Activated CD8-positive, alpha-beta memory T cell treated with anti-CD3 and anti-CD28 coated beads, Interleukin-2, amount 50 U/mL, for 1 hour (primary cell): ENCODE measurements around the gene PDE4C.

ENCODE experiments used
- DNase-seq: peaks from one replicate; pipeline ENCODE4 v3.0.0-alpha.2; 2020; ENCODE audit errors: extremely low read depth

Gene PDE4C

GRCh38 chr19:18254546-18255503 is 28.6 kb upstream of the PDE4C start:
- DNase-seq = no peak

- DNase-seq = no peak
Measured at GRCh38 chr19:18253716-18254115, 27.5 kb upstream of the PDE4C start.

DNA sequence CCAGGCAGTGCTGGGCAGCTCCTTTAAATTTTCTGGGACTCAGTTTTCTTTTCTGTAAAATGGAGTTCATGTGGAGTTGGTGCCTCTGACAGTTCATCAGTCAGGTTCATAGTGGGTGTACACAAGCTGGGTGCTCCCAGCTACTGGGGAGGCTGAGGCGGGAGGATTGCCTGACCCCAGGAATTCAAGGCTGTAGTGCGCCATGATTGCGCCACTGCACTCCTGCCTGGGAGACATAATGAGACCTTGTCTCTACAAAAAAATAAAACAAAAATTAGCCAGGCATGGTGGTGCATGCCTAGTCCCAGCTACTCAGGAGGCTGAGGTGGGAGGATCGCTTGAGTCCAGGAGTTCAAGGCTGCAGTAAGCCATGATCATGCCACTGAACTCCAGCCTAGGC is 26.9 kb upstream of the PDE4C start:
- no peak for DNase-seq

DNA sequence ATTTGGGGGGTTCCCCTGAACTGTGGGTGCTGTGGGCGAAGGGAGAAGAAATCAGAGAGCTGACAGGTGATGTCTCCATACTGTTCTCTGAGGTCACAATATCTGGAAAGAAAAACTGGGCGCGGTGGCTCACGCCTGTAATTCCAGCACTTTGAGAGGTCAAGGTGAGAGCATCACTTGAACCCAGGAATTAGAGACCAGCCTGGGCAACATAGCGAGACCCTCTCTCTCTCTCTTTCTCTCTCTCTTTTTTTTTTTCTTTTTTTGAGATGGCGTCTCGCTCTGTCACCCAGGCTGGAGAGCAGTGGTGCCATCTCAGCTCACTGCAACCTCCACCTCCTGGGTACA is 26.1 kb upstream of the PDE4C start:
- DNase-seq = no peak

DNA sequence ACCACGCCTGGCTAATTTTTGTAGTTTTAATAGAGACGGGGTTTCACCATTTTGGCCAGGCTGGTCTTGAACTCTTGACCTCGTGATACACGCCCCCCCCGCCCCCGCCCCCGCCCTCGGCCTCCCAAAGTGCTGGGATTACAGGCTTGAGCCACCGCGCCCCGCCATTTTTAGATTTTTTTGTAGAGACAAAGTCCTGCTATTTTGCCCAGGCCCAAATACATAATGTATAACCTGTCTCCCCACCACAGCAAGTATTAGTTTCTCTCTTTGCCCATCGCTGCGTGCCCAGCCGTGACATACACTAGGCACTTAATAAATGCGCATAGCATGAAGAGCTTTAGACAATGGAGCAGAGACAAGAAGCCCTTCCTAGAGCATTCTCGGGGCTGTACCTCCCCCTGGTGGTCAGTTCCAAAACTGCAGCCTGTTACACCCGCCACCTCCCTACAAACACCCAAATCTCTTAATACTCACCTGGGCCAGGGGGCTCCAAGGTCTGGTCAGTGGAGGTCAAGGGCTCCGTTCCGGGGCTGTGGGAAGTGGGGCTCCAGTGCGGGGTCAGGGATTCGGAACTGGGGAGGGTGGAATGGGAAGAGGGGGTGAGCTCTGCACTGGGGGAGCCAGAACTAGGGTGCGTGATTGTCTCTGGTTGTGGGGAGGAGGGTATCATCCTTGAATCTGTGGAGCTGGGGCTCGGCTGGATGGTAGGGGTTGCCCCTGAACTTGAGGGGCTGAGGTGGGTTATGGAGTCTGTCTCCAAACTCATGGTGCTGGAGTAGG is 25.5 kb upstream of the PDE4C start:
- no peak for DNase-seq

DNA sequence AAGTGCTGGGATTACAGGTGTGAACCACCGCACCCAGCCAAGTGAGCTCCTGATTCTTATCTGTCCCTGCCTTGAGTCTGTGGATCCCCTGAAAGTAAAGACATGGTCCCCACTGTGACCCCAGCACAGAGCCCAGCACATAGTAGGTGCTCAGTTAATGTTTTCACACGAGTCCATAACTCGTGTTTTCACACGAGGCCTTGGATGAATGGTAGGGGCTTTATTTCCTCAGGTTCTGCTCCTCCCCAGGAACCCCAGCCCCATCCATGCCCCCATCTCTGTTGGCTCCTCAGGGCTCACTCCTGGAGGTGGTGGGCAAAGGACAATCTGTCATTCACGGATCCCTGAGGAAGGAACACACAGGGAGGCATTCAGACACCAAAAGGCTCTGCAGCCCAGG is 23.6 kb upstream of the PDE4C start:
- no peak for DNase-seq

GRCh38 chr19:18245297-18245696 is 19.1 kb upstream of the PDE4C start:
- no peak for DNase-seq

DNA sequence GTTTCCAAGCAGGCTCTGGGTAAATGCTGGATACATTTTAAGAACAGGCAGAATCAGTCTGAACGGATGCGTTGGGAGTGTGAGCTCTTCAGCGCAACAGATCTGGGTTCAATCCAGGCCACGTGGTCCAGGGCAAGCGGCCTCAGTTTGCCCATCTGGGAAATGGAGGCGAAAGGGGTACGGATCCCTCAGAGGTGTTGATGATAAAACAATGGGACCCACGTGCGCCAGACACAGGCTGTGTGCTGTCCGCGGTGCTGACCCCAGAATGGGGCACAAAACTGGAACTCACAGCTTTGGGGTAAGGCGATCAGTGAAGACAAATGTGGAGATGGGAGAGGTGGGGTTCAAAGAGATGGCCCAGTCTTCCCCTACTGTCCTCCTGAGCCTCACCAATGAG is 13.1 kb upstream of the PDE4C start:
- no peak for DNase-seq

DNA sequence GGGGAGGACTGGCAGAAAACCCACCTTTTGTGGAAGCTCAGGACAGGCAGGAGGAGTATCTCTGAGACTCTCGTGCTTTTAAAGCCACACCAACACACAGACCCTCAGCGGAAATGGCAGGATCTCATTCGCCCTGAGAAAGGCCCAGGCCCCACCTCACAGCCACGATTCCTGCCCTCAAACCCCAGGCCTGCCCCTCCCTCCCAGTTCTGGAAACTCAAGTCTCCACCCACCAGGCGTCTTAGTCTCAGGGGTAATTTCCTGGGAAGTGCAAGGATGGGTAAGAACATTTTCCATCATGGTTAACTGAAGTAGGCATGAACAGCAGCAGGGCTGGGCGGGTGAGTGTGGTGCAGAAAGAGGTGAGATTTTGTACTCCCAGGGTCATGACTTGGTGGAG is 8.0 kb upstream of the PDE4C start:
- no peak for DNase-seq

- DNase-seq = no peak
Measured at GRCh38 chr19:18233224-18233825, 7.1 kb upstream of the PDE4C start.

GRCh38 chr19:18232540-18233223 is 6.4 kb upstream of the PDE4C start:
- DNase-seq = no peak

- no peak for DNase-seq
Measured at GRCh38 chr19:18231775-18232174, 5.5 kb upstream of the PDE4C start.

DNA sequence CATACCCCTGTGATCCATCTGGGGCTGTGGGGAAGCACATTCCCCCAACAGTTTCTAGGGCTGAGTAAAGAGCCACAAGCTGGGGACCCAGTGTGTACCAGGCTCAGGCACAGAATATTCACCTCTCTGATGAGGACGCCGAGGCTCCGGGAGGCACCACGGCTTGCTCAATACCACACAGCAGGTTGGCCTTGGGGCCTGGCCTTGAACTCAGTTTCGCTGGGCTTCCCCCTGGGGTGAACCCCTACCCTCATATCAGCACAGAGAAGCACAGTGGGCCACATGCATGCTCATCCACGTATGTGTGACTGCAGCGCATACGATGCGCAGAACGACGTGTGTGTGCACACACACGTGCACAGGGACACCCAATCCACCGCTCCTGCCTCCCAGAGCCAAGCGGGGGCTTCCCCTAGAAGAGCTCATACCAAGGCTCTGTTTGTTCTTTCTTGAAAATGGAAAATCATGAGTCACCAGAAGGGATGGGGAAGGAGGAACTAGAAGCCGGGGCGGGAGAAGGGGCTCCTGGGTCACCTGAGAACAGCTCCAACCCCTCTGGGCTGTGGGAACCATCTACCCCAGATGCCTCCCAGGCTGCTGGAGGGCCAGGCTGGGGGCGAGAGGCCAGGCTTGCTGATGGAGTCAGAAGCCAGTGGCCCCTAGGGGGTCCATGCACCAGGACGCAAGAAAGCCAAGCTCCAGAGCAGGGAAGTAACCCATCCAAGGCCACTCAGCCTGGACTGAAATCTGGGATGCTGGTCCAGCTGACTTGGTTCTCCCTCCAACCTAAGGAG is 4.9 kb upstream of the PDE4C start:
- DNase-seq = no peak

- no peak for DNase-seq
Measured at GRCh38 chr19:18229915-18230314, 3.7 kb upstream of the PDE4C start.

GRCh38 chr19:18229474-18229873 is 3.2 kb upstream of the PDE4C start:
- no peak for DNase-seq

DNA sequence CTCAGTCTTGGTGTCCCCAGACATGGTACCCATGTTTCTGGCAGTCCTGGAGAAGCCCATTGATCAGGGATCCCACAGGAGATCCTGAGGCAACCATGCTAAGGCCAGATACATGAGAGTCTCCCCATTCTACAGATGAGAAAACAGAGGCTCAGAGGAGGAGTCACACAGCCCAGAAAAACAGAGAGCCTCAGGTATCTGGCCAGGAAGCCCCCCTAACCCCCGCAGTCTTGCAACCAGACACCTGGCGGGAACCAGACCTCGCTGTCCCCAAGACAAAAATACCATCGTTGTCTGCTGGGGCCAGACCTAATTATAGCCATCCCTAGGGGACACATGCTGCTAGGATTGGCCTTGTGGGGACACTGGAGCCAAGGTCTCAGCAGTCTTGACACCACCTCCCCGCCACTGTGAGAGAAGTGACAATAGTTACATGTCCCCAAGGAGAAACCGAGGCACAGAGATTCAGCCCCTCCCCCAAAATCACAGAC is 1.6 kb upstream of the PDE4C start:
- no peak for DNase-seq

DNA sequence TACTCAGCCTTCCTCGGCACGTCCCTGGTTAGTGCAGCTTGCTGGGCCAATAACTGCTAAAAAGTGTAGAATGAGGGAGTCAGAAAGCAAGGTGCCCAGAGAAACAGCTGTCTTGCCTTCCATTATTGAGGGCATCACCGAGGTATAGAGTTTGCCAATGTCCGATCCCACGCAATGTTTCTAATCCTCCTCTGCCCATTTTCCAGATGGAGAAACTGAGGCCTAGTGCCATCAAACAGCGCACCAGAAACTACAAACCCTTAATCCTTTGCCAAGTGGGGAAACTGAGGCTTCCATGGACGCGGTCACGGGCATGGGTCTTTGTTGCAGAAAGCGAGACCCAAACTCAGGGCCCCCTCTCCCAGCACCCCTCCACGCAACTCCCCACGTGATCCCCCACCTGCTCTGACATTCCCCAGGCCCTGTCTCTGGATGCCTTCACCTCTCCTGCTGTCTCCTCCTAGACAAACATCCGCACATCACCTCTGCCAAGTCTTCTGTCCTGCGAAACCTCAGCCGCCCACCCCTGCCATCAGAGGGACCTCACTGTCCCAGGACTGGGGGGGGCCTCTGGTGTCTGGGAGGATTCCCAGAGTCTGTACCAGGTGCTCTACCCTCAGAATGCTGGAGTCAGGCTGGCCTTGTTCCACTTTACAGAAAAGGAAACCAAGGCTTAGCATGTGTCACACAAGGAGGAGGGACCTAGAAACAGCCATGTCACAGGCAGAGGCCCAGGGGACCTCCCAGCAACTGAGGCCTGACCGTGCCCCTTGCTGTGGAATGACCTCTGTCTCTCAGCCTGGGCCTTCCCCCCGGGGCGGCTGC is 930 bp upstream of the PDE4C start:
- DNase-seq = no peak

DNA sequence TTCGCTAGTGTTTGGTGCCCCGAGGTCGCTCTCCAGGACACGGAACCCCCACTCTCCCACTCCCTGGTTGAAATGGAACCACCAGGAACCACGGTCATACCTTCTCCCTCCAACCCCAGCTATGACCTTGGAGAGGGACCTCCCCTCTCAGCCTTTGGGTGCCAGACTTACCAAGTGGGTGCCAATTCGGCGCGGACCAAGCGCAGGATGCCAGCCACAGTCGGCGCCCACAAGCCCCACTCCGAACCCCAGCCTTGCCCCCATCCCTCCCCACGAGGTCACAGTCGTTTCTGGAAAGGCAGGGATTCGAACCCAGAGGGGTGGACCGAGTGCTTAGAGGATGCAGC is 910 bp downstream of the PDE4C start:
- DNase-seq = no peak

- DNase-seq = peak; percentile 52
Measured at GRCh38 chr19:18224525-18225354, 1.5 kb downstream of the PDE4C start.
